ENCODE data around the gene EGFL8.

EGFL8 gene

GRCh38 chr6:32168350-32168749 is 4.0 kb downstream of the EGFL8 start:
- DNase-seq = no peak

GRCh38 chr6:32168807-32169591 is 4.6 kb downstream of the EGFL8 start:
- peak; percentile 67 for DNase-seq

GRCh38 chr6:32170294-32170693 is 5.9 kb downstream of the EGFL8 start:
- no peak for DNase-seq

- DNase-seq = no peak
Observed at GRCh38 chr6:32171234-32171633, 6.8 kb downstream of the EGFL8 start.

GRCh38 chr6:32173051-32173727 is 8.8 kb downstream of the EGFL8 start:
- no peak for DNase-seq

- DNase-seq = no peak
Observed at GRCh38 chr6:32174416-32174815, 10.0 kb downstream of the EGFL8 start.

GRCh38 chr6:32175322-32175710 is 10.9 kb downstream of the EGFL8 start:
- DNase-seq = no peak

GRCh38 chr6:32175711-32176475 is 11.5 kb downstream of the EGFL8 start, which contains the start of gene AGPAT1:
Gene AGPAT1, minus strand, starts transcription at chr6:32176084. Its CDS starts 4,588 bp downstream, at chr6:32171496.
- DNase-seq = peak; percentile 98

GRCh38 chr6:32176476-32177182 is 12.2 kb downstream of the EGFL8 start:
- DNase-seq = no peak

GRCh38 chr6:32177183-32177787 is 12.9 kb downstream of the EGFL8 start:
- no peak for DNase-seq

GRCh38 chr6:32177788-32178546 is 13.6 kb downstream of the EGFL8 start, which contains the start of gene RNF5:
Gene RNF5, plus strand, starts transcription at chr6:32178405. Its CDS starts 107 bp downstream, at chr6:32178512.
- DNase-seq = peak; percentile 100

GRCh38 chr6:32178547-32179440 is 14.4 kb downstream of the EGFL8 start:
- no peak for DNase-seq

- DNase-seq = no peak
Observed at GRCh38 chr6:32179766-32180405, 15.5 kb downstream of the EGFL8 start.

GRCh38 chr6:32181148-32181702 is 16.8 kb downstream of the EGFL8 start:
- DNase-seq = no peak

- no peak for DNase-seq
Observed at GRCh38 chr6:32181915-32182529, 17.6 kb downstream of the EGFL8 start.

- no peak for DNase-seq
Observed at GRCh38 chr6:32182555-32182981, 18.2 kb downstream of the EGFL8 start.

- DNase-seq = no peak
Observed at GRCh38 chr6:32183030-32183429, 18.6 kb downstream of the EGFL8 start.

GRCh38 chr6:32183483-32184083 is 19.2 kb downstream of the EGFL8 start:
- DNase-seq = no peak

Data from fibroblast of skin of scalp (primary cell).